BLaER1 (cell line): ENCODE results near the gene RIN1.
A peak's percentile ranks its signal among the peaks of the same experiment; 100 is the strongest.
"Not testable (repeated sequence)": the region's sequence is repeated elsewhere in the genome, so short reads cannot be mapped to it uniquely, and the experiment has no call there.

Experiments used
- H3K27ac ChIP-seq: shearing (Covaris generic); formaldehyde crosslinking; 2 replicates; pipeline ENCODE4 v1.8.1; 2022
- H3K27me3 ChIP-seq: shearing (Covaris generic); formaldehyde crosslinking; 2 replicates; pipeline ENCODE4 v1.8.1; 2022
- H3K36me3 ChIP-seq: shearing (Covaris generic); formaldehyde crosslinking; 2 replicates; pipeline ENCODE4 v1.8.1; 2022
- H3K4me1 ChIP-seq: shearing (Covaris generic); formaldehyde crosslinking; 2 replicates; pipeline ENCODE4 v1.8.1; 2022
- H3K4me2 ChIP-seq: shearing (Covaris generic); formaldehyde crosslinking; 2 replicates; pipeline ENCODE4 v1.8.1; 2022
- H3K4me3 ChIP-seq: shearing (Covaris generic); formaldehyde crosslinking; 2 replicates; pipeline ENCODE4 v1.8.1; 2022
- H3K9ac ChIP-seq: shearing (Covaris generic); formaldehyde crosslinking; 2 replicates; pipeline ENCODE4 v1.8.1; 2022
- H3K9me3 ChIP-seq: shearing (Covaris generic); formaldehyde crosslinking; 2 replicates; pipeline ENCODE4 v1.8.1; 2022
- H4K20me1 ChIP-seq: shearing (Covaris generic); formaldehyde crosslinking; 2 replicates; pipeline ENCODE4 v1.8.1; 2022
- Cebpa-rat ChIP-seq: shearing (Covaris generic); IDR thresholded peaks from 2 replicates; pipeline ENCODE4 v1.8.1; 2022

RIN1 gene

DNA sequence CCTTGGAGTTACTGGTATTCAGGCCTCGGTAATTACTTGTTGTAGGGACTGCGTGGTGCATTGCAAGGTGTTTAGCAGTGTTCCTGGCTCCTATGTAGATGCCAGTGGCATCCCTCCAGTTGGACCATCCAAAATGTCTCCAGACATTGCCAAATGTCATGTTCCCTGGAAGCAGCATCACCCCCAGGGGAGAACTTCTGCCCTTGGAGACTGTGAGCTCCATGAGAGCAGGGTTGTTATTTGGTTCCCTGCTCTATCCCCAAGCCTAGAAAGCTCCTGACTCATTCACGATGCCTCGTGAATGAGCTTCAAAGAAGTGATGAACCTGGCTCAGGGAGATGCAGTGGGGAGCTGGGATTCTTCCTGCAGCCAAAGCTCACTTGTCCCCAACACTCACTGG, 14.6 kb downstream of the RIN1 start:
- Histone ChIP-seq H3K4me3 (no peak overlapping the region), H3K4me1 (peaks cover 69% of the 10 kb centered on the region), H3K36me3 (no peaks in the 10 kb centered on the region), H3K27ac (0 out of 2 replicates have a peak overlapping the region, but pooled peaks have one; percentile 30), H4K20me1 (0 out of 2 replicates have a peak, but pooled peaks cover 2% of the 10 kb centered on the region), H3K9me3 (peaks cover 11% of the 10 kb centered on the region; the same call in 1 of the 2 replicates), H3K27me3 (no peaks in the 10 kb centered on the region), H3K4me2 (peak overlapping the region; percentile 34; the same call in 1 of the 2 replicates), H3K9ac (no peak overlapping the region)
- TF ChIP-seq Cebpa-rat = no peak

DNA sequence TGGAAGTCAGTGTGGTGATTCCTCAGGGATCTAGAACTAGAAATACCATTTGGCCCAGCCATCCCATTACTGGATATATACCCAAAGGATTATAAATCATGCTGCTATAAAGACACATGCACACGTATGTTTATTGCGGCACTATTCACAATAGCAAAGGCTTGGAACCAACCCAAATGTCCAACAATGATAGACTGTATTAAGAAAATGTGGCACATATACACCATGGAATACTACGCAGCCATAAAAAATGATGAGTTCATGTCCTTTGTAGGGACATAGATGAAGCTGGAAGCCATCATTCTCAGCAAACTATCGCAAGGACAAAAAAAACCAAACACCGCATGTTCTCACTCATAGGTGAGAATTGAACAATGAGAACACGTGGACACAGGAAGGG, 15.5 kb downstream of the RIN1 start:
- Histone ChIP-seq H3K4me1 (peaks cover 72% of the 10 kb centered on the region), H3K9me3 (peaks cover 11% of the 10 kb centered on the region; the same call in 1 of the 2 replicates)
- not testable (repeated sequence) for H3K9ac ChIP-seq, H3K27ac ChIP-seq, H3K27me3 ChIP-seq, H3K4me3 ChIP-seq, H4K20me1 ChIP-seq, H3K36me3 ChIP-seq, H3K4me2 ChIP-seq

DNA sequence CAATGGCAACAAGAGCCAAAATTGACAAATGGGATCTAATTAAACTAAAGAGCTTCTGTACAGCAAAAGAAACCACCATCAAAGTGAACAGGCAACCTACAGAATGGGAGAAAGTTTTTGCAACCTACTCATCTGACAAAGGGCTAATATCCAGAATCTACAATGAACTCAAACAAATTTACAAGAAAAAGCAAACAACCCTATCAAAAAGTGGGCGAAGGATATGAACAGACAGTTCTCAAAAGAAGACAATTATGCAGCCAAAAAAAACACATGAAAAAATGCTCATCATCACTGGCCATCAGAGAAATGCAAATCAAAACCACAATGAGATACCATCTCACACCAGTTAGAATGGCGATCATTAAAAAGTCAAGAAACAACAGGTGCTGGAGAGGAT, 15.9 kb downstream of the RIN1 start:
- Histone ChIP-seq H3K9me3 (peaks cover 11% of the 10 kb centered on the region; the same call in 1 of the 2 replicates), H3K4me1 (peaks cover 72% of the 10 kb centered on the region), H4K20me1 (peaks cover 14% of the 10 kb centered on the region)
- not testable (repeated sequence) for H3K4me3 ChIP-seq, H3K36me3 ChIP-seq, H3K9ac ChIP-seq, H3K27ac ChIP-seq, H3K4me2 ChIP-seq, H3K27me3 ChIP-seq

DNA sequence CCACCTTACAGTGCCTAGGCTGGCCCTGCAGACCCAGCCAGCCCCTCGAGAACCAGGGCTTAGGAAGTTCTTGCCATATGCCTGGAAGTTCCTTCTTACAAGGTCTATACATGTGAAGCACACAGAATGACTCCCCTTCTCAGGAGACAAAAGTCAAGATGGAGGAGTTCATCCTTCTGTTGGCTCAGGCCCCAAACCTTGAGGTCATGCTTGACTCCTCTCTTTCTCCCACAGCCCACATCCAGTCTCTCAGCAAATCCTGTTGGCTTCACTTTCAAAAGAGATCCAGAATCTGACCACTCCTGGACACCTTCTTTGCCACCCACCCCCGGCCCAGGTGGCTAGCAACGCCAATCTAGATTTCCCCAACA, 17.6 kb downstream of the RIN1 start:
- peak overlapping the region; percentile 91 for H3K27ac ChIP-seq
- no peaks in the 10 kb centered on the region for H3K36me3 ChIP-seq
- peak overlapping the region; percentile 98 for H3K4me2 ChIP-seq
- H3K4me3 ChIP-seq = peak overlapping the region; percentile 73; the same call in 1 of the 2 replicates
- H3K4me1 ChIP-seq = peaks cover 72% of the 10 kb centered on the region
- peak; percentile 4; the same call in 1 of the 2 replicates for TF ChIP-seq Cebpa-rat
- H4K20me1 ChIP-seq = peaks cover 24% of the 10 kb centered on the region
- peaks cover 11% of the 10 kb centered on the region; the same call in 1 of the 2 replicates for H3K9me3 ChIP-seq
- H3K27me3 ChIP-seq = no peaks in the 10 kb centered on the region
- peak overlapping the region; percentile 84 for H3K9ac ChIP-seq

DNA sequence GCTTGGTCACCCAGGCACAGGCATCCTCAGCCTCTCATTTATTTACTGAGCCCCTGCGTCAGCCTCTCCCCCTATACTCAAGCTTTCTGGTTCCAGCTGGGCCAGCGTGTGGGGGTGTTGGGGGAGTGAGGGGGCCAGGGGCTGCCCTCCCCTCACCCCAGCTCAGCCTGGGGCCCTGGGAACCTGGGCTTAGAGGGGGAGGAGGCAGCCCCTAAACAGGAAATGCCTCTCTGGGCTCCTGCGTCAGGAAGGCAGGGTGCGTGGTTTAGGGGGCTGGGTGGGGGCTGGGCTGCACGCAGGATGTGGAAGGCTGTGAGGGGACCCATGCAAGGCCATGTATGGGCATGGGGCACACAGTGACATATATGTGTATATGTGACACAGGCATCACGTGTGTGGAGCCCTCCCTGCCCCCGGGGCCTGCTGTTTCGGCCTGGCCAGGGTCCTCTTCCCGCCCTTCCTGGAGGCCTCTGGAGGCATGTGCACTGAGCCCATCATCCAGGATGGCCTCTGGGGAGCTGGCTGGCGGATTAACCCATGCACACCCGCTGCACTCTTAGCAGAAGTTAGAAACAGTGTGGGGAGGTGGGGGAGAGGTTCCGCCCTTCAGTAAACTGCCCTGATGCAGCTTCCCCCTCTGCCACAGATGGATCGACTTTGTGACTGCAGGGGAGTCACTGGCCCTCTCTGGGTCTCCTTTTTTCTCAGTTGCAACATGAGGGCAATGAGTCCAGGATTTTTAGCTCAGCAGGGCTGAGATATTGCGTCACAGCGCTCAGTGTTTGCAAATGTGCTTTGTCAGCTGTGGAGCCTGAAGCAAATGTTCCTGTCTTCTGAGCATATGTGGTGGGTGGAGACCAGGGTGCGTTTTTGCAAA, 18.3 kb downstream of the RIN1 start:
- Histone ChIP-seq H3K36me3 (no peaks in the 10 kb centered on the region), H3K9me3 (peaks cover 11% of the 10 kb centered on the region; the same call in 1 of the 2 replicates), H3K4me3 (peak overlapping the region; percentile 73), H4K20me1 (peaks cover 24% of the 10 kb centered on the region), H3K9ac (peak overlapping the region; percentile 84), H3K27ac (peak overlapping the region; percentile 91), H3K4me1 (peaks cover 67% of the 10 kb centered on the region), H3K27me3 (no peaks in the 10 kb centered on the region), H3K4me2 (peak overlapping the region; percentile 98)
- TF ChIP-seq Cebpa-rat = peak; percentile 98

DNA sequence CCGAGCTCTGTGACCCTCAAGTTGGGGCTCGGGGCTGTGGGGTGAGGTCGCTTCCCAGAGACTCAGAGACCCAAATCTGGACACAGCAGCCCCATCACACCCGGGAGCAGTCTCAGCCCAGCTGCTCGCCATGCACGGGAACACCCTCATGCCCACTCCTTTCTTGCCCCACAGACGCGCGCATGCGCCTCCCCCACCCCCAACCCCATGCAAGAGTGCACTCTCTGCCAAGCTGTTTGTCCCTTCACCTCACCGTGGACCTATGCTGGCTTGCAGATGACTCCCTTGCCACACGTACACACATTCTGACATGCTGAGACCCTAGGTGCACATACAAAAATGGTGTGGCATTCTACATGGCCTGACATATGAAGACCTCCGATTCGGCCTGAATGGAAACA, 18.9 kb downstream of the RIN1 start:
- TF ChIP-seq Cebpa-rat = no peak
- Histone ChIP-seq H3K4me3 (peak overlapping the region; percentile 73), H3K36me3 (no peaks in the 10 kb centered on the region), H3K9ac (peak overlapping the region; percentile 84), H3K27me3 (no peaks in the 10 kb centered on the region), H3K4me1 (peaks cover 61% of the 10 kb centered on the region), H3K4me2 (peak overlapping the region; percentile 98), H3K27ac (peak overlapping the region; percentile 91), H3K9me3 (peaks cover 11% of the 10 kb centered on the region; the same call in 1 of the 2 replicates), H4K20me1 (peaks cover 24% of the 10 kb centered on the region)

DNA sequence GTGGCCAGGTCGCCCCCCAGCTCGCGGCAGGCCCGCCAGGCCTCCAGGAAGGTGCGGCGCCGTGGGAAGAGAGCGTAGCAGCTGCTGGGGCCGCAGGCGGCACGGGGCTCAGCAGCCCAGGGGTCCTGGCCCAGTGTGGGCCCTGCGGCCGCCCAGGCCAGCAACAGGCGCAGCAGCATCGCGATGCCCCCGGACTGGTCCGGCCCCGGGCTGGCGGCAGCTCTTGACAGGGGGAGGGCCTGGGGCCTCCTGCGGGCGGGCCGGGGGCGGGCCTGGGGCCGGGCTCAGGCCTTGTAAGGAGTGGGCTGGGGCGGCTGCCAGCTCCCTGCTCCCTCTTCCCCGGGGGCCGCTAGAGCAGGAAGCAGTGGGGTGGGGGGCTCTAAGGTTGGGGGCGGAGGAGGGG, 19.4 kb downstream of the RIN1 start, which contains the start of gene CD248:
CD248 (minus strand) TSS at position 196 of the 403 bp plus-strand sequence; CDS start at position 179, 17 bp downstream.
- Histone ChIP-seq H3K4me2 (peak within 1 kb of the TSS; percentile 98), H3K9me3 (peaks cover 11% of the 10 kb centered on the region; the same call in 1 of the 2 replicates), H3K27ac (peak within 1 kb of the TSS; percentile 91), H3K4me3 (peak within 1 kb of the TSS; percentile 73), H3K36me3 (no peaks in the 10 kb centered on the region), H3K27me3 (no peaks in the 10 kb centered on the region), H4K20me1 (peaks cover 24% of the 10 kb centered on the region), H3K4me1 (peaks cover 56% of the 10 kb centered on the region), H3K9ac (peak within 1 kb of the TSS; percentile 84)
- no peak for TF ChIP-seq Cebpa-rat

DNA sequence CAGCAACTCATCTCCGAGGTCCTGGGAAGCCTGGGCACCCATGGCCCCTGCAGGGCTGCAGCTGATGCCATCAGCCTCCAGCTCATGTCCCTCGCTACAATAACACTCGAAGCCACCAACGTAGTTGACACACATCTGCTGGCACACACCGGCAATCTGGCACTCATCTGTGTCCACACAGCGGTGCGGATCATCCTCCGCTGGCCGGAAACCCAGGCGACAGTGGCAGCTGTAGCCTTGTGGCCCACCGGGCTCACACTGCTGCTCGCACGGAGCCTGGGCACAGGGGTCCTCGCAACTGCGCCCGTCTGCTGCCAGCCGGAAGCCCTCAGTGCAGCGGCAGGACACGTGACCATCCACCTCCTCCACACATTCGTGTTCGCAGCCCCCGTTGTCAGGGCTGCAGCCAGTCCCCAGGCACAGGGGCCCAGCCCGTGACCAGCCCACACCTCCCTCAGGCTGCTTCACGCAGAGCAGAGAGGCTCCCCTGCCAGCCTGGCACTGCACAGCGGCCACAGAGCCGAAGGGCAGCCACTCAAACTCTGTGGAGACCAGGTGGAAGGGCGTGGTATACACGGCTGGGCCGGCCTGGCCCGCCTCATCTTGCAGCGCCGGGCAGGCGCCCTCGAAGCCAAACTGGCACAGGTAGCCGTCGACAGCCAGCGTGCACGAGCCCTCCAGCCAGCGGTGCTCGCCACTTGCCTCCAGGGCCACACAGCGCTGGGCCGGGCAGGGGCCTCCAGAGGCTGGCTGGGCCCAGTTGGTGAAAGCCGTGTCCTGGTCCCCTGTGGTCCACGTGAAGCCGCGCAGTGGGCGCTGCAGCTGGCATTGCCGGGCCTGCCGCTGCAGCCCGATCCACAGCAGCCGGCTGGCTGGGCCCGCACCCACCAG, 20.1 kb downstream of the RIN1 start:
- H3K4me3 ChIP-seq = peak overlapping the region; percentile 73
- peaks cover 11% of the 10 kb centered on the region; the same call in 1 of the 2 replicates for H3K9me3 ChIP-seq
- H3K9ac ChIP-seq = peak overlapping the region; percentile 84
- H3K4me2 ChIP-seq = peak overlapping the region; percentile 98
- no peaks in the 10 kb centered on the region for H3K27me3 ChIP-seq
- H3K36me3 ChIP-seq = no peaks in the 10 kb centered on the region
- H3K4me1 ChIP-seq = peaks cover 56% of the 10 kb centered on the region
- H3K27ac ChIP-seq = peak overlapping the region; percentile 91
- peaks cover 24% of the 10 kb centered on the region for H4K20me1 ChIP-seq
- TF ChIP-seq Cebpa-rat = no peak

DNA sequence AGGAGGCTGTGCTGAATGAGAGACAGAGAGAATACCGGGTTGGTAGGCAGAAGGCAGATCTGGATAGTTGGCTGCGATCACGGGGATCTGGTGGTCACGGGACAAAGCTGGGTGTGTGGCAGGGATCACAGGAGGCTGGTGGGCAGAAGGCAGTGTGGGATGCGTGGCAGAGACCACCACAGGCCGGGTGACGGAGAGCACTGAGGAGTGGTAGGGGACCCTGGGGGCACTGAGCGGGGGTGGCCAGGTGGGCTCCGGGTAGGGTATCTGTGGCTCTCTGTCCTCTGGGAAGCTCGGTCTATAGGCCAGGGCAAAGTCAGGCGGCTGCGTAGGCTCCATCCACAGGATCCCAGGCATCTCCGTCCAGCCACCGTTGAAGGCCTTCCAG, 20.7 kb downstream of the RIN1 start:
- H3K9me3 ChIP-seq = peaks cover 11% of the 10 kb centered on the region; the same call in 1 of the 2 replicates
- no peaks in the 10 kb centered on the region for H3K36me3 ChIP-seq
- H3K27ac ChIP-seq = peak overlapping the region; percentile 91
- no peak for TF ChIP-seq Cebpa-rat
- peak overlapping the region; percentile 84 for H3K9ac ChIP-seq
- H3K4me3 ChIP-seq = peak overlapping the region; percentile 73
- H3K4me2 ChIP-seq = peak overlapping the region; percentile 98
- peaks cover 24% of the 10 kb centered on the region for H4K20me1 ChIP-seq
- no peaks in the 10 kb centered on the region for H3K27me3 ChIP-seq
- peaks cover 63% of the 10 kb centered on the region for H3K4me1 ChIP-seq
